NCI-H446 (cell line): ENCODE results near the gene IP6K3.

Experiments used
- DNase-seq, 2 experiments: peaks; one replicate each; lab custom pipeline; 2025; lab: John Stamatoyannopoulos, UW

The IP6K3 gene

GRCh38 chr6:33689148-33689494 is 57.6 kb downstream of the IP6K3 start:
- no peak for DNase-seq

- DNase-seq = no peak
Observed at GRCh38 chr6:33688451-33689147, 58.1 kb downstream of the IP6K3 start.

GRCh38 chr6:33688006-33688405 is 58.7 kb downstream of the IP6K3 start:
- DNase-seq = no peak

GRCh38 chr6:33686981-33687975 is 59.4 kb downstream of the IP6K3 start:
- DNase-seq = no peak

GRCh38 chr6:33686225-33686924 is 60.3 kb downstream of the IP6K3 start:
- no peak for DNase-seq

- no peak for DNase-seq
Observed at GRCh38 chr6:33685411-33686224, 61.1 kb downstream of the IP6K3 start.

- DNase-seq = no peak
Observed at GRCh38 chr6:33684983-33685382, 61.7 kb downstream of the IP6K3 start.

- no peak for DNase-seq
Observed at GRCh38 chr6:33684428-33684896, 62.2 kb downstream of the IP6K3 start.

GRCh38 chr6:33683576-33684427 is 62.9 kb downstream of the IP6K3 start:
- no peak for DNase-seq

GRCh38 chr6:33683051-33683571 is 63.6 kb downstream of the IP6K3 start:
- no peak for DNase-seq

- no peak for DNase-seq
Observed at GRCh38 chr6:33682341-33682740, 64.4 kb downstream of the IP6K3 start.

- no peak for DNase-seq
Observed at GRCh38 chr6:33679761-33680160, 66.9 kb downstream of the IP6K3 start.

GRCh38 chr6:33678932-33679490 is 67.7 kb downstream of the IP6K3 start:
- DNase-seq = no peak

- no peak for DNase-seq
Observed at GRCh38 chr6:33678233-33678931, 68.3 kb downstream of the IP6K3 start.

- DNase-seq = no peak
Observed at GRCh38 chr6:33677689-33678088, 69.0 kb downstream of the IP6K3 start.

- no peak for DNase-seq
Observed at GRCh38 chr6:33677143-33677660, 69.5 kb downstream of the IP6K3 start.

GRCh38 chr6:33676416-33677142 is 70.1 kb downstream of the IP6K3 start:
- DNase-seq = no peak

- DNase-seq = no peak
Observed at GRCh38 chr6:33675968-33676367, 70.7 kb downstream of the IP6K3 start.
